Brain microvascular endothelial cell (primary cell): ENCODE results near the gene SEC31A.

ENCODE experiments used
- DNase-seq: peaks from one replicate; pipeline ENCODE4 v3.0.0-alpha.2; 2020
- H3K27ac ChIP-seq: fragments of 250-450 bp; sonication (Bioruptor Pico); 2 replicates; pipeline ENCODE4 v1.5.1; 2020; ENCODE audit warnings: mild to moderate bottlenecking, moderate library complexity
- H3K27me3 ChIP-seq: fragments of 250-450 bp; sonication (Bioruptor Pico); replicated peaks from 2 replicates; pipeline ENCODE4 v1.5.1; 2020; ENCODE audit warnings: mild to moderate bottlenecking
- H3K36me3 ChIP-seq: fragments of 250-450 bp; sonication (Bioruptor Pico); replicated peaks from 2 replicates; pipeline ENCODE4 v1.5.1; 2020; ENCODE audit warnings: mild to moderate bottlenecking
- H3K4me3 ChIP-seq: 2 replicates; pipeline ENCODE4 v1.5.1; 2011; ENCODE audit warnings: low read depth, mild to moderate bottlenecking, control low read depth, low read length, moderate library complexity
- CTCF ChIP-seq: IDR thresholded peaks from 2 replicates; pipeline ENCODE4 v1.5.1; 2011; ENCODE audit warnings: low read depth, mild to moderate bottlenecking, moderate library complexity, low read length, control low read depth, inconsistent platforms; ENCODE audit errors: missing control alignments
- in situ Hi-C: cut with HindIII; loops from 2 replicates; pipeline ENCODE4 v1.10.0; 2017; ENCODE audit warnings: low sequenced_read_pairs, low pct_ligation_motif_present

The SEC31A gene

GRCh38 chr4:82792912-82793649, 97.9 kb downstream of the SEC31A start:
- H3K27ac ChIP-seq: no peak overlapping the region
- H3K4me3 ChIP-seq: no peak overlapping the region
- TF ChIP-seq CTCF: no peak
- no peak for DNase-seq
- no peaks in the 10 kb centered on the region for H3K27me3 ChIP-seq
- in situ Hi-C loops: no loop called here
- no peaks in the 10 kb centered on the region for H3K36me3 ChIP-seq

- H3K27me3 ChIP-seq: no peaks in the 10 kb centered on the region
- no peaks in the 10 kb centered on the region for H3K36me3 ChIP-seq
- in situ Hi-C loops: no loop called here
- no peak for TF ChIP-seq CTCF
- DNase-seq: no peak
- H3K4me3 ChIP-seq: no peak overlapping the region
- H3K27ac ChIP-seq: no peak overlapping the region
Measured at GRCh38 chr4:82791179-82791578, 99.8 kb downstream of the SEC31A start.

GRCh38 chr4:82790060-82790660, 100.8 kb downstream of the SEC31A start:
- DNase-seq: no peak
- in situ Hi-C loops: no loop called here
- no peak for TF ChIP-seq CTCF
- Histone ChIP-seq H3K4me3 (no peak overlapping the region), H3K27ac (no peak overlapping the region), H3K27me3 (no peaks in the 10 kb centered on the region), H3K36me3 (no peaks in the 10 kb centered on the region)

DNA sequence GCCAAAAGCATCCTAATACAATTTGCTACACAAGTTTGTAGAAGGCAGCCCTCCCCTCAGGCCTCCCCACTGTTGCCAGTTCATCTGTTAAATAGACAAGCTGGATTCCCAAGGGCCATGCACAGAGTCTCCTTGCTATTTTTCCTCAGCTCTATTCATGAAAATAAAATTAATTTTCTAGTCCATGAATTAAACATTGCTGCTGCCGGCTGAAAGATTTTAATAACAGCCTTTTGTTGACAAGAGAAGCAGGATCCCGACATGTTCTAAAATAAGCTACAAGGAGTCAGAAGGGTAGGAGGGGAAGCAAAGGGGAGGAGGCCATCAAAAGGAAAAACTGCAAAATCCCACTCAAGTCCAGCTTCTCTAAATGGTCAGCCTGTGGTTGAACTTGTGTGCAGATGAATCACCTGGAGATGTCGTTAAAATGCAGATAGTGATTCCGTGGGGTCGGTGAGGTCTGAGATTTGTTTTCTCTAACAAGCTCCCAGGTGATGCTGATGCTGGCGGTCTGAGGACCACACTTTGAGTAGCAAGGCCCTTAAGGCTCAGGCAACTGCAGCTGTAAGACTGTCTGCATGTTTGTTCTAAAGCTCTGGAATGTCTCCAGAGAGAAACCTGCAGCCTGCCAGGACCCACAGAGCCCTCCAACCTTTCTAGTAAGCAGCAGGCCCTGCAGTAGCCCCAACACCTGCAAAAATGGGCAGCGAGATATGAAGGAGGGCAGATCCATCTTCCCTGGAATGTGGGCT, 101.8 kb downstream of the SEC31A start:
- Histone ChIP-seq H3K27me3 (no peaks in the 10 kb centered on the region), H3K27ac (no peak overlapping the region), H3K36me3 (no peaks in the 10 kb centered on the region), H3K4me3 (no peak overlapping the region)
- no peak for TF ChIP-seq CTCF
- DNase-seq: no peak
- in situ Hi-C loops: no loop called here

- in situ Hi-C loops: no loop called here
Measured at GRCh38 chr4:82787342-82787741, 103.6 kb downstream of the SEC31A start.

More at GRCh38 chr4:82787342-82787741, 103.6 kb downstream of the SEC31A start:
- Histone ChIP-seq H3K4me3 (no peak overlapping the region), H3K27ac (no peak overlapping the region), H3K36me3 (no peaks in the 10 kb centered on the region), H3K27me3 (no peaks in the 10 kb centered on the region)
- no peak for TF ChIP-seq CTCF
- DNase-seq: no peak
